Loucy (cell line): ENCODE data around the gene SEMA4F.

Experiments
- H2AFZ ChIP-seq: fragments of 200-600 bp; sonication (generic); 2 replicates; pipeline ENCODE4 v1.6.0; 2016; ENCODE audit warnings: antibody characterized with exemption, mild to moderate bottlenecking, low read length, moderate library complexity
- H3F3A ChIP-seq: fragments of 200-600 bp; 2 replicates; pipeline ENCODE4 v1.6.0; 2016; ENCODE audit warnings: antibody characterized with exemption, low read depth, mild to moderate bottlenecking
- H3K27me3 ChIP-seq: fragments of 200-600 bp; sonication (generic); 2 replicates; pipeline ENCODE4 v1.6.1; 2014; ENCODE audit warnings: low read length, mild to moderate bottlenecking; ENCODE audit not compliant: insufficient read depth, poor library complexity, severe bottlenecking
- H3K36me3 ChIP-seq: fragments of 200-600 bp; sonication (generic); 2 replicates; pipeline ENCODE4 v1.6.1; 2016; ENCODE audit warnings: low read length; ENCODE audit not compliant: insufficient read depth
- H3K4me1 ChIP-seq: fragments of 200-600 bp; sonication (generic); 2 replicates; pipeline ENCODE4 v1.5.1; 2014; ENCODE audit warnings: low read length, mild to moderate bottlenecking; ENCODE audit not compliant: insufficient read depth, poor library complexity, severe bottlenecking
- H3K4me2 ChIP-seq: fragments of 200-600 bp; sonication (generic); 2 replicates; pipeline ENCODE4 v1.6.0; 2014; ENCODE audit warnings: antibody characterized with exemption, low read length, low read depth, mild to moderate bottlenecking; ENCODE audit not compliant: poor library complexity, severe bottlenecking
- H3K4me3 ChIP-seq: fragments of 200-600 bp; sonication (generic); 2 replicates; pipeline ENCODE4 v1.5.1; 2014; ENCODE audit warnings: low read length, mild to moderate bottlenecking, mixed read lengths; ENCODE audit not compliant: poor library complexity, severe bottlenecking
- H3K79me2 ChIP-seq: fragments of 200-600 bp; sonication (generic); 2 replicates; pipeline ENCODE4 v1.6.1; 2014; ENCODE audit warnings: low read length; ENCODE audit not compliant: insufficient read depth
- H3K9ac ChIP-seq: fragments of 200-600 bp; sonication (generic); 2 replicates; pipeline ENCODE4 v1.6.0; 2014; ENCODE audit warnings: mild to moderate bottlenecking, low read depth, low read length, moderate library complexity; ENCODE audit not compliant: poor library complexity, severe bottlenecking
- H3K9me2 ChIP-seq: fragments of 200-600 bp; sonication (generic); replicated peaks from 2 replicates; pipeline ENCODE4 v1.6.1; 2016; ENCODE audit warnings: low read depth, low read length, mixed read lengths
- H3K9me3 ChIP-seq: fragments of 200-600 bp; sonication (generic); 2 replicates; pipeline ENCODE4 v1.6.1; 2014; ENCODE audit warnings: mild to moderate bottlenecking, antibody characterized with exemption, low read length, low read depth; ENCODE audit not compliant: insufficient read depth
- H4K20me1 ChIP-seq: fragments of 200-600 bp; sonication (generic); 2 replicates; pipeline ENCODE4 v1.6.0; 2014; ENCODE audit warnings: antibody characterized with exemption, low read length, mild to moderate bottlenecking; ENCODE audit not compliant: insufficient read depth, poor library complexity, severe bottlenecking
- CTCF ChIP-seq: fragments of 200-600 bp; sonication (generic); conservative IDR thresholded peaks from 2 replicates; pipeline ENCODE4 v1.5.1; 2014; ENCODE audit warnings: mild to moderate bottlenecking, antibody characterized with exemption, low read length
- EZH2phosphoT487 ChIP-seq: fragments of 200-600 bp; IDR thresholded peaks from 2 replicates; pipeline ENCODE4 v1.6.1; 2018; ENCODE audit warnings: antibody characterized with exemption, mild to moderate bottlenecking, moderate library complexity, borderline replicate concordance

SEMA4F gene

GRCh38 chr2:74702001-74702715 is 48.1 kb downstream of the SEMA4F start:
- Histone ChIP-seq H4K20me1 (no peaks in the 10 kb centered on the region), H3K79me2 (no peaks in the 10 kb centered on the region), H3F3A (no peaks in the 10 kb centered on the region), H3K27me3 (no peaks in the 10 kb centered on the region), H3K4me2 (no peak overlapping the region), H2AFZ (no peak overlapping the region), H3K4me1 (no peaks in the 10 kb centered on the region), H3K9ac (no peak overlapping the region), H3K9me3 (no peaks in the 10 kb centered on the region), H3K36me3 (no peaks in the 10 kb centered on the region), H3K4me3 (no peak overlapping the region), H3K9me2 (no peaks in the 10 kb centered on the region)
- TF ChIP-seq EZH2phosphoT487: no peak
- TF ChIP-seq CTCF: no peak

- Histone ChIP-seq H3K4me3 (no peak overlapping the region), H2AFZ (no peak overlapping the region), H3K9ac (no peak overlapping the region), H4K20me1 (no peaks in the 10 kb centered on the region), H3K9me3 (no peaks in the 10 kb centered on the region), H3K9me2 (no peaks in the 10 kb centered on the region), H3K4me2 (no peak overlapping the region), H3K36me3 (no peaks in the 10 kb centered on the region), H3K4me1 (no peaks in the 10 kb centered on the region), H3K27me3 (no peaks in the 10 kb centered on the region), H3F3A (no peaks in the 10 kb centered on the region), H3K79me2 (no peaks in the 10 kb centered on the region)
- no peak for TF ChIP-seq CTCF
- no peak for TF ChIP-seq EZH2phosphoT487
Observed at GRCh38 chr2:74703373-74703772, 49.3 kb downstream of the SEMA4F start.

- Histone ChIP-seq H3K9ac (no peak overlapping the region), H3K27me3 (no peaks in the 10 kb centered on the region), H2AFZ (no peak overlapping the region), H3K4me2 (no peak overlapping the region), H4K20me1 (no peaks in the 10 kb centered on the region), H3K79me2 (no peaks in the 10 kb centered on the region), H3K9me3 (no peaks in the 10 kb centered on the region), H3F3A (no peaks in the 10 kb centered on the region), H3K36me3 (no peaks in the 10 kb centered on the region), H3K4me3 (no peak overlapping the region), H3K9me2 (no peaks in the 10 kb centered on the region), H3K4me1 (no peaks in the 10 kb centered on the region)
- TF ChIP-seq CTCF (no peak), EZH2phosphoT487 (no peak)
Observed at GRCh38 chr2:74704216-74704615, 50.2 kb downstream of the SEMA4F start.
